Hepatocyte (in vitro differentiated cells): Measurements from ENCODE around the gene TCP11.

ENCODE experiments used
- CTCF ChIP-seq: fragments of 200-600 bp; sonication (generic); IDR thresholded peaks from 2 replicates; pipeline ENCODE4 v1.5.1; 2016; ENCODE audit warnings: antibody characterized with exemption, mild to moderate bottlenecking; ENCODE audit not compliant: poor library complexity
- EZH2 ChIP-seq: fragments of 200-600 bp; sonication (generic); IDR thresholded peaks from 2 replicates; pipeline ENCODE4 v1.6.1; 2016; ENCODE audit warnings: antibody characterized with exemption, mild to moderate bottlenecking, borderline replicate concordance
- EZH2phosphoT487 ChIP-seq: fragments of 200-600 bp; sonication (generic); IDR thresholded peaks from one replicate; pipeline ENCODE4 v1.6.1; 2018; ENCODE audit warnings: antibody characterized with exemption, mild to moderate bottlenecking, low read depth, moderate library complexity; ENCODE audit not compliant: unreplicated experiment, severe bottlenecking

GRCh38 chr6:35151466-35151865 lies 10.3 kb upstream of the TCP11 start:
- TF ChIP-seq EZH2phosphoT487, result no peak
- TF ChIP-seq CTCF, result no peak
- no peak for TF ChIP-seq EZH2
